OCI-LY7 (cell line): ENCODE measurements around the gene SFT2D3. TPM values are rescaled to one million over a fixed set of nuclear protein-coding genes. Genes with fewer than 3 reads are reported as not detected.

Experiments
- BruUV-seq: library from RNA; stranded (reverse); fragments of 400-500 nt; replicated peaks from 2 replicates; lab custom pipeline; 2021; lab: Mats Ljungman, UMichigan
- CTCF ChIA-PET: fragments of 300-600 bp; sonication (Branson Sonifier 250); formaldehyde crosslinking; loops from one replicate; lab custom pipeline; 2022; ENCODE audit warnings: antibody characterized with exemption; ENCODE audit not compliant: unreplicated experiment; lab: Charles Lee
- POLR2A ChIA-PET: fragments of 300-600 bp; sonication (Branson Sonifier 250); formaldehyde crosslinking; loops from one replicate; lab custom pipeline; 2022; ENCODE audit warnings: antibody characterized with exemption; lab: Charles Lee
- DNase-seq: peaks from one replicate; pipeline ENCODE4 v3.0.0-alpha.2; 2015; ENCODE audit warnings: low spot score
- H2AFZ ChIP-seq: fragments of 200-600 bp; sonication (generic), shearing (Covaris generic); 2 replicates; pipeline ENCODE4 v1.6.1; 2014; ENCODE audit warnings: mild to moderate bottlenecking, antibody characterized with exemption, low read length, moderate library complexity
- H3K27ac ChIP-seq: fragments of 200-600 bp; sonication (generic); 2 replicates; pipeline ENCODE4 v1.5.1; 2014; ENCODE audit warnings: mixed run types, low read depth, mild to moderate bottlenecking, moderate library complexity, low read length, inconsistent platforms; ENCODE audit not compliant: poor library complexity, severe bottlenecking
- H3K36me3 ChIP-seq: fragments of 200-600 bp; sonication (generic); 2 replicates; pipeline ENCODE4 v1.6.1; 2014; ENCODE audit warnings: mild to moderate bottlenecking, antibody characterized with exemption, low read length, moderate library complexity, mixed read lengths; ENCODE audit not compliant: insufficient read depth
- H3K4me1 ChIP-seq: fragments of 200-600 bp; sonication (generic); 2 replicates; pipeline ENCODE4 v1.5.1; 2014; ENCODE audit warnings: mild to moderate bottlenecking, low read length; ENCODE audit not compliant: insufficient read depth, poor library complexity, severe bottlenecking
- H3K4me2 ChIP-seq: fragments of 200-600 bp; sonication (generic); 2 replicates; pipeline ENCODE4 v1.6.1; 2014; ENCODE audit warnings: mild to moderate bottlenecking, low read length
- H3K4me3 ChIP-seq: fragments of 200-600 bp; sonication (generic); 2 replicates; pipeline ENCODE4 v1.5.1; 2014; ENCODE audit warnings: mild to moderate bottlenecking, low read depth, low read length; ENCODE audit not compliant: poor library complexity, severe bottlenecking
- H3K79me2 ChIP-seq: fragments of 200-600 bp; sonication (generic); 2 replicates; pipeline ENCODE4 v1.6.1; 2016; ENCODE audit warnings: low read depth, mild to moderate bottlenecking, low read length, moderate library complexity, mixed read lengths; ENCODE audit not compliant: insufficient read depth
- H3K9me2 ChIP-seq: fragments of 200-600 bp; sonication (generic); 2 replicates; pipeline ENCODE4 v1.6.1; 2016; ENCODE audit warnings: mild to moderate bottlenecking, low read length, mixed read lengths; ENCODE audit not compliant: insufficient read depth
- H3K9me3 ChIP-seq: fragments of 200-600 bp; sonication (generic); 2 replicates; pipeline ENCODE4 v1.6.1; 2014; ENCODE audit warnings: mild to moderate bottlenecking, mixed run types, low read length, mixed read lengths
- H4K20me1 ChIP-seq: fragments of 200-600 bp; sonication (generic); 2 replicates; pipeline ENCODE4 v1.6.1; 2014; ENCODE audit warnings: mild to moderate bottlenecking, antibody characterized with exemption, low read length, moderate library complexity, mixed read lengths; ENCODE audit not compliant: insufficient read depth
- EZH2phosphoT487 ChIP-seq: fragments of 200-600 bp; sonication (generic); IDR thresholded peaks from 2 replicates; pipeline ENCODE4 v1.6.1; 2018; ENCODE audit warnings: low read depth, borderline replicate concordance, mild to moderate bottlenecking, mixed run types, antibody characterized with exemption, low read length, moderate library complexity, mixed read lengths
- intact Hi-C: fragments of 100-400 bp; cut with micrococcal nuclease; formaldehyde crosslinking; loops from one replicate; pipeline ENCODE4 v1.10.0; 2022; ENCODE audit not compliant: unreplicated experiment
- total RNA-seq, 2 experiments: library from RNA; depleted of rRNA in 1 of 2; stranded (reverse); fragments of >200 nt in 1 of 2; shearing (Covaris generic) in 1 of 2; gene quantifications; 2 replicates each; pipeline ENCODE4 v1.2.3, GENCODE V29; 2014 to 2022
- TF ChIP-seq, protein P1 (sequence below): fragments of 200-600 bp; sonication (generic); conservative IDR thresholded peaks from 2 replicates; pipeline ENCODE4 v1.5.1; 2014; ENCODE audit warnings: mild to moderate bottlenecking, antibody characterized with exemption, low read length, moderate library complexity, mixed read lengths

SFT2D3 gene
- total RNA-seq, 2 experiments from 2014 or later = 7.6 to 14.3 TPM

DNA sequence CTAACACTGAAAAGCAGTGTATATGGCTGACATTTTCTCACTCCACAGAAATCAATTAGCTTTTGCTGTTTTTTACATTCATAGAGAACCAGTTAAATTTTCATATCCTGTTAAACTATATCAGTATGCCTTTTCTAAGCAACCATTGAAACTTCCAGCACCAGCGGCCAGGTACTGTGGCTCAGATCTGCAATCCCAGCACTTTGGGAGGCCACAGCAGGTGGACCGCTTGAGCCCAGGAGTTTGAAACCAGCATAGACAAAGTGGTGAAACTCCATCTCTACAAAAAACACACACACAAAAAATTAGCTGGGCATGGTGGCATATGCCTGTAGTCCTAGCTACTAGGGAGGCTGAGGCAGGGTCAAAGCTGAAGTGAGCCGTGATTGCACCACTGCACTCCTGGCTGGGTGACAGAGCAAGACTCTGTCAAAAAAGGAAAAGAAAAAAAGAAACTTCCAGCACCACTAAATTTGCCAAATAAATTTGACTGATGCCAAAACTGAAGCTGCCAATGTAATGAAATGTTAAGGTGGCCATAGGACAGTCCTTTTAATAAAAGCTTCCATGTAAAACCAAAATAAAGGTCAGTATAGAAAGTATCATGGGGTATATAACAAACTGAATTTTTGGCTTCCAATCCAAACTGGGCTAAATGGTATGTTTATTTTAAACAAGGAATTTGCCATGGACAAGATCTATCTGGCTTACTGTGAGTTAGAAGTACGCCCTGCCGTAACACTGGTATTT is 3.5 kb downstream of the SFT2D3 start:
- no peak for TF ChIP-seq EZH2phosphoT487
- TF ChIP-seq, protein P1, sequence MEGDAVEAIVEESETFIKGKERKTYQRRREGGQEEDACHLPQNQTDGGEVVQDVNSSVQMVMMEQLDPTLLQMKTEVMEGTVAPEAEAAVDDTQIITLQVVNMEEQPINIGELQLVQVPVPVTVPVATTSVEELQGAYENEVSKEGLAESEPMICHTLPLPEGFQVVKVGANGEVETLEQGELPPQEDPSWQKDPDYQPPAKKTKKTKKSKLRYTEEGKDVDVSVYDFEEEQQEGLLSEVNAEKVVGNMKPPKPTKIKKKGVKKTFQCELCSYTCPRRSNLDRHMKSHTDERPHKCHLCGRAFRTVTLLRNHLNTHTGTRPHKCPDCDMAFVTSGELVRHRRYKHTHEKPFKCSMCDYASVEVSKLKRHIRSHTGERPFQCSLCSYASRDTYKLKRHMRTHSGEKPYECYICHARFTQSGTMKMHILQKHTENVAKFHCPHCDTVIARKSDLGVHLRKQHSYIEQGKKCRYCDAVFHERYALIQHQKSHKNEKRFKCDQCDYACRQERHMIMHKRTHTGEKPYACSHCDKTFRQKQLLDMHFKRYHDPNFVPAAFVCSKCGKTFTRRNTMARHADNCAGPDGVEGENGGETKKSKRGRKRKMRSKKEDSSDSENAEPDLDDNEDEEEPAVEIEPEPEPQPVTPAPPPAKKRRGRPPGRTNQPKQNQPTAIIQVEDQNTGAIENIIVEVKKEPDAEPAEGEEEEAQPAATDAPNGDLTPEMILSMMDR = no peak
- H3K4me2 ChIP-seq = no peak overlapping the region
- ChIA-PET CTCF (no interaction called here), POLR2A (interaction anchor here (0.6 to 1.4 kb wide), 5 partner anchors 9 to 833 kb away, joined by 3 to 5 read pairs (median 4); no protein-coding TSS in a partner anchor)
- no peaks in the 10 kb centered on the region for H3K9me3 ChIP-seq
- peaks cover 74% of the 10 kb centered on the region for H3K36me3 ChIP-seq
- peaks cover 31% of the 10 kb centered on the region for H3K4me1 ChIP-seq
- no peak overlapping the region for H2AFZ ChIP-seq
- no peaks in the 10 kb centered on the region for H3K9me2 ChIP-seq
- H3K79me2 ChIP-seq = peaks cover 29% of the 10 kb centered on the region; the same call in 1 of the 2 replicates
- BruUV-seq = no TSS peak
- intact Hi-C loops = loop anchor here (5.0 kb wide), 3 partner anchors 113 to 152 kb away; partner anchors contain the start of gene POLR2D
- H3K27ac ChIP-seq = no peak overlapping the region
- H3K4me3 ChIP-seq = no peak overlapping the region
- DNase-seq = no peak
- H4K20me1 ChIP-seq = peaks cover 12% of the 10 kb centered on the region; the same call in 1 of the 2 replicates

DNA sequence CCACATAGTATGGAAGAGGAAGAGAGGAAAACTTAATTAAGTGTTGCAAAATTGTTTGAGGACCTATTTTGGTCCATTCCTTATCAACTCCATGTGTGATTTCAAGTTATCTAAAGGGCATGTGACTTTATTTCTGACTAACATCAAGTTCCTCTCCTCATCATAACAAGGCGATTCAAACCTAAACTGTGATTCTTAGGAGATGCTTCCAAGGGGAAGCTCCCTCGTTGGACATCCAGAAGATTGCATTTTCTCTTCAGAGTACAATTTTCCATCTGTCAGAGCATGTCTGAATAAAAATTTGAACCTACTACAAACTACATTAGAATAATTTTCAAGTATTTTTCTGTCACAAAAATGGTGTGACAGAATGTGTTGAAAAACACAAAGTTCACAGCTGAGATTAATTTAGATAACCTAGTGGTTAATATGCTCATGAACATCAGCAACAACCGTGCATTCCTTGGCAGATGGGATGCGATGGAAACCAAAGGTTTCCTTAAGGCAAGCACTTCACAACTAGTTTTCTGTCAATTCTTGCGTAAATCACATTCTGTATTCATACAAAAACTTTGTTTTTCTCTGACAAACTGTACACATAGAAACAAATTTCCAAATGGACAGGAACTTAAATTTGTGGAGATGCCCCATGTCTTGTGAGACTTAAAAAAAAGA is 4.2 kb downstream of the SFT2D3 start:
- no peak overlapping the region for H3K4me2 ChIP-seq
- peaks cover 12% of the 10 kb centered on the region; the same call in 1 of the 2 replicates for H4K20me1 ChIP-seq
- peaks cover 26% of the 10 kb centered on the region for H3K4me1 ChIP-seq
- intact Hi-C loops = no loop called here
- CTCF ChIA-PET = no interaction called here
- no peak overlapping the region for H3K4me3 ChIP-seq
- POLR2A ChIA-PET = interaction anchor here (1.0 kb wide), 1 partner anchor 44 kb away, joined by 4 read pairs; no protein-coding TSS in a partner anchor
- BruUV-seq = no TSS peak
- DNase-seq = no peak
- no peak overlapping the region for H3K27ac ChIP-seq
- no peak for TF ChIP-seq EZH2phosphoT487
- TF ChIP-seq, protein P1 = no peak
- H3K9me3 ChIP-seq = no peaks in the 10 kb centered on the region
- H3K9me2 ChIP-seq = no peaks in the 10 kb centered on the region
- H2AFZ ChIP-seq = no peak overlapping the region
- peaks cover 81% of the 10 kb centered on the region for H3K36me3 ChIP-seq
- H3K79me2 ChIP-seq = peaks cover 29% of the 10 kb centered on the region; the same call in 1 of the 2 replicates
